ENCODE measurements around the gene CTTNBP2.
A peak's percentile ranks its signal among the peaks of the same experiment; 100 is the strongest.

CTTNBP2 gene

GRCh38 chr7:117871778-117872538 is 1.3 kb downstream of the CTTNBP2 start:
- DNase-seq = peak; percentile 11

DNA sequence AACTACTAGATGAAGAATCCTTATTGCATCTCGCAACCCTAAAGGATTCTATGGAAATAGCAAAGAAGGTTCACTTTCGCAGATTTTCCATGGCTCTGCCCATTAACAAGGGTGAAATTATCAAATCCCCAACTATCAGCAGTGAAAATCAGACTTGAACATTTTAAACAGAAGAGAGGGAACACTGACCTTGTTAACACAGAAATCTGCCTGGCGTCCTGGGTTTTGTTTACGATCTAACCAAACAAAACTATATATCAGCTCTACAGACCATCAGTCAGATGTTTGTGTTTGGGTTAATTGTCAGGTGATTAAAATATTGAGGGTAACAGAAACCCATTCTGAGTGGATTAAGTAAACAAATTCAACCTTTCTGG is 1.9 kb downstream of the CTTNBP2 start:
- DNase-seq = no peak

DNA sequence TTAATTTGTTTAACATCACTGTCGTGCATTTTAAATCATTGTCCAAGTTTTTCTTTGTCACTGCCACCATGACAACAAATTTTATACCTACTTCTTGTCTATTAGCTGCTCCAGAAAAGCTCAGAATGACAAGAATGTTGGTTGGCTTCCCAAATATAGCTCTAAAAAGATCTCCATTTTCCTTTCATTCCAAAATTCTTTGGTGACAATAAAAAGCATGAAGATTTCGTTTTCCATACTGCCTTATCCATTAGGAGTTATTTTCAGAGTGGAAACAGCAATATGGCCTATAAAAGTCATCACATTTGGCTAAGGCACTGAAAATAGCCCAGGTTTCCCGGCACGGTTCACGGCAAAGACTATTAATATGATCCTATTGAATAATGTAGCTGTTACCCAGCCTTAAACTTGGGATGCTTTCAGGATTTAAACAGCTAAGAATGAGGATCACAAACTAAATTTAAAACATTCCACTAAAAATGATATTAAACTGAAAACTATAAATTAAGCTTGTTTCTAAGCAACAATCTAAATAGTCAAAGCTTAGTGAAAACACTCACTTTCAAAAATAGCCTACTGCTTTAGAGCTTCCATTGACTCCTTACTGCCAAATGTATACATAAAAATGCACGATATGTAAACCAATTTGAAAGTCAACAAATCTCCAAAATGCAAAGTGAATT is 2.7 kb downstream of the CTTNBP2 start:
- no peak for DNase-seq

DNA sequence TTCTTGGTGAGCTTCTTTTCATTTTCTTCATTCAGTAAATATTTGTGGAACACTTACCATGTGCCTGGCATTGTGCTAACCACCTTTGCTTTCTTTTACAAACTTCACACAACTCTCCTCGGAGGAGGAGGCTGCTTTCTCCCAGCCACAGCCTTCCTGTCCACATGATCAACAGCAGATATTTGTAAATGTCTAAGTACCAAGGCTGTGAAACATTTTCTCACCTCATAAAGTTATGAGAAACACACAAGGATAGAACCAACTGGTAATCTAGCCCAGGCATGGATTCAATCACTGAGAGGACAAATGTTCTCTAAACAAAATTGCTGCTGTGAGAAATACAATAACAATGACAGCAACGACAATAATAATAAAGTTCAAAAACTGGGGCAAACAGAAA is 3.9 kb downstream of the CTTNBP2 start:
- DNase-seq = no peak

DNA sequence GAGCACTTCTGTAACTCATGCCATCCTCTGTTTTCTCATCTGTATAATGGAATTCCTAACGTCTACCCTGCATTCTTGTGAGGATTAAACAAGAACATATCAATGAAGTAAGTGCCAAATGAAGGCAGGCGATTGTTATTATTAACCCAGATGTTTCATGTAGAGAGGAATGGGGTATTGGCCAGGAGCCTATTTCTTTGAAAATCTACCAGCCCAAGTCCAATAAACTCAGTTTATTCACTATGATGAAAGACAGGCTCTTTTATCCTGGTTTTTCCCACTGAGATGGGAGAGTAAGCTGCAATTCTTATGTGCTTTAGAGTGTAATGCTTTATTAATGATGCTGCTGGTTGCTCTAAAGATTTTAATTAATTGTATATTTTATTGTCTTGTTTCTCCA is 9.6 kb downstream of the CTTNBP2 start:
- no peak for DNase-seq

- no peak for DNase-seq
Observed at GRCh38 chr7:117862378-117862777, 10.9 kb downstream of the CTTNBP2 start.

GRCh38 chr7:117859246-117859812 is 13.9 kb downstream of the CTTNBP2 start:
- no peak for DNase-seq

DNA sequence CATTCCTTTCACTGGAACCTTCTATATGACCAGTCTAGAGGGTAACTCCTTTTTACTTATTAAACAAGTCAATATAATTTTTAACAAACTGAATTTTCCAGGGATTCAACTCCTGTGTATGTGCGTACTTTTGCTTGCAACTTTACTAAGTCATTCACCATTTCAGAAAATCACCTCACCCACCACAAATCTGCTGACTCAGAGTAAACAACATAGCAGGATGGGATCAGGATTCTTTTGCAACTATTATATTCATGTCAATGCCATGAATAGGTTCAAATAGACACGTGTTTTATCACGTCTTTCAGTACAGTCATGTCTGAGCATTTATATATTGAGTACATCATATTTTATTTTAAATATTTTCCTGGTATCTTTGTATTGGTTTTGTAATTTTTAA is 14.5 kb downstream of the CTTNBP2 start:
- DNase-seq = no peak

- no peak for DNase-seq
Observed at GRCh38 chr7:117857718-117858117, 15.5 kb downstream of the CTTNBP2 start.

- no peak for DNase-seq
Observed at GRCh38 chr7:117856196-117856595, 17.0 kb downstream of the CTTNBP2 start.

DNA sequence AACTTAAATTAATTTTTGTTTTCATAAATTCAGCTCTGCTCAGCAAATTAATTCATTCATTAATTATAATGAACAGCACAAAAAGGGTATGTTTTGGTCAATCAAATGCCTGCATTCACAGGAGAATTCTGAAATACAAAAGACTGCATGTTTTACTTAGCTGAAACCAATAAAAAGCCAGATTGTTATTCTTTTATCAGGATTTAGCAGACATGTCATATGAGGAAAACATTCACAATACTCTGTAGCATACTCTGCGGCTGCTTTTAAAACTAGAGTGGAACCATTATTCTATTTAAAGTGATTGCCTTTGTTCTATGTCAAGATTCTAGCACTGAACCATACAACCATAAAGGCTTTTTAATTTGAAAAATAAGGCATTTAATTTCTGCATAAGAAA is 19.1 kb downstream of the CTTNBP2 start:
- DNase-seq = no peak

GRCh38 chr7:117848941-117849340 is 24.3 kb downstream of the CTTNBP2 start:
- DNase-seq = no peak

- no peak for DNase-seq
Observed at GRCh38 chr7:117844678-117845077, 28.6 kb downstream of the CTTNBP2 start.

DNA sequence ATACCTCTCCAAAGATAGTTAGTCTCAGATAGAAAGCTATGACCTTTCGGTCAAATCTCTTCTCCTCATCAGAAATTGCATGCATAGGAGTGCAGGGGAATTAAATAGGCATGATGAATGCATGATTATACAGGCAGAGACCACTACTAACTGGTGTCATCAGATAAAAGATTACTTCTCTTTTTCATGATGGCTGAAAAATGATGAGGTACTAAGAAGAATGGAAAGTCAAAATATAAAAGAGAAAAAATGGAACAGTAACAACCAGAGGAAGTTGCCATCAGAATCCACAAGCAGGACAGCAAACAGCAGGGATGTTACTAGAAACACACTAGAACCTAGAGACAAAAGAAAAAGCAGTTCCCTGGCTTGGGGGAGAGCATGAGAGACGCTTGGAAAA is 31.6 kb downstream of the CTTNBP2 start:
- no peak for DNase-seq

- DNase-seq = no peak
Observed at GRCh38 chr7:117841011-117841410, 32.2 kb downstream of the CTTNBP2 start.

- no peak for DNase-seq
Observed at GRCh38 chr7:117839507-117839906, 33.7 kb downstream of the CTTNBP2 start.

GRCh38 chr7:117837841-117838240 is 35.4 kb downstream of the CTTNBP2 start:
- DNase-seq = peak; percentile 64

DNA sequence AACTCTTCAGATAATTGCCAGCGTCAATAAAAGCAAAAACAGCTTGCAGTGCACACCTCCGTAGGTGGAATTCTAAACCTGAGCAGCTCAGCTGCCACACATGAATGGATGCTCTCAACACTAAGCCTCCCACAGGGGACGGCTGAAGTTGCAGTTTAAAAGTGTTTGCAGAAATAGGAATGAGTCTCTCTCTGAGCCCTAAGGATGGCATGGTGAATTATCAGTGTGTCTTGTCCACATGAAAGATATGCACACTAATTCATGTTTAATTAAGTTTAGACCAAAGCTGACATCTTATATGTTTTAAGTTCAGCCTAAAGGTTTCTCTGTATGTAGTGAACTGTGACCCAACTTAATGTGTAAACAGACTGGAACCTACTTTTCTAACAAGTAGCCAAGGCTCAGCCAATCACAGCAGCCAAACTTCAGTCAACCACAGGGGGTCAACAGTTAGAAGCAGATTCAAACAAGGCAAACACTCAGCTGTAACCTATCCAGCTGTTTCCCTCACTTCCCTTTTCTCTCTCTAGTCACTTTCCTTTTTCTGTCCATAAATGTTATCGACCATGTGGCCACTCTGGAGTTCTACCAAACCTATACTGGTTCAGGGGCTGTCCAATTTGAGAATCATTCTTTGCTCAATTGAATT is 38.1 kb downstream of the CTTNBP2 start:
- peak; percentile 85 for DNase-seq

DNA sequence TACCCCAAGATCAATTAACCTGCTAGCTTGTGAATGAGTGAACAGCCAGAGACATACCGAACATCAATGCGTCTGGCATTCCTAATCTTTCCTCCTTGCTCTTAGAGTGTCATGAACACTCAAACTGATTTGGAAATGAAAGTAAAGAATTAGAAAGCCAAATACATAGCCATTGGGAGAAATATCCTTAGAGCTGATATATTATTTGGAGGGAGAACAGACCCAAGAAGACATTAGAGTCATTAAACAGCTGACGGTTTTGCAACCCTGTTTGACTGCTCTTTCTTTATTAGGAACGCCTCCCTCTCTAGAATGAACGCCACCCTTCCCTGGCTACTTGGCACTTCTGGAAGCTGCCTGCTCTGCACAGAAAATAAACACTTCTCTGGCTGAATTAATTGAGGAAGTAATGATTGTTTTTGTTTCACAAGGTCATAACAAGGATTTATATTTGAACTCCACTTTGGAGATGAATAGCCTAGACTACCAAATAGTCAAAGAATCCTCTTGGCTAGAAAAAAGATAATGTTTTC is 42.8 kb downstream of the CTTNBP2 start:
- DNase-seq = peak; percentile 35

GRCh38 chr7:117829450-117830117 is 43.7 kb downstream of the CTTNBP2 start:
- DNase-seq = no peak

GRCh38 chr7:117828825-117829224 is 44.4 kb downstream of the CTTNBP2 start:
- DNase-seq = no peak

DNA sequence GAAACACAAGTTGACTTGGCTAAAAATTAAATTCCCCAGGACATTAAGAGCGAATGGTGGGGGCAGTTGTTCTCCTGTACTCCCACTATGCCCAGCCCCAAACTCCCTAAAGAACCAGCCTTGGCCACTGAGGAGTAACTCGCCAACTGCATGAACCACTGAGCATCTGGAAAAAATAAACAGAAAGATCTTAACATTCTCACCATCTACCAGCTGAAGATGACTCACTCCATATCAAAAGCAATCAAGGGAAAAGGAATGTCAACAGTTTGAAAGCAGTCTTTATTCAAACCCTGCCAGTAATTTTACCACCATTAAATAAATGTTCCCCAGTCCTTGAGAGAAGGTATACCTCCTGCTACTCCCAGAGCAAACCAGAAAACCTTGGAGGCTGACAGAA is 45.4 kb downstream of the CTTNBP2 start:
- peak; percentile 52 for DNase-seq

DNA sequence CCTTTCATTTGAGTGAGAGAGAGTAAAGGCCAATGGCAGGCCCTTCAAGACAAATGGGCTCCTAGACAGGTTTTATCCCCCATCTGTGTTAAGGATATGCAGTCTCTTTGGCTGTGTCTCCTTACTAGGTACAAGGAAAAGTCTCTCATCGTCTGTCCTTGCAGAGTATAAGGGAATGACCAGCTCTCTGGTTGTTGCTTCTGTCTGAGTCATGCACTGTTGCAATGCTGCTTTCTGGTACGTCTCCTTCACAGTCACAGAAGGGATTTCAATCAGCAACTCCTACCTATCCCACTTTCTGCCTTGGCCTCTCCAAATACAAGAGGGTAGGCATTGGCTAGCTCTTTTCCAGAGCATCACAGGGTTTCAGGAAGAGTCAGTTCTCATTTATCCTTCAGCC is 48.1 kb downstream of the CTTNBP2 start:
- no peak for DNase-seq
